ENCODE results near the gene RABEP2.
"Not testable (repeated sequence)": the region's sequence is repeated elsewhere in the genome, so short reads cannot be mapped to it uniquely, and the experiment has no call there.

Gene RABEP2

GRCh38 chr16:28903344-28904042 is 21.5 kb downstream of the RABEP2 start:
- no peak for DNase-seq

- no peak for DNase-seq
These were observed 22.1 kb downstream of the RABEP2 start for GRCh38 chr16:28902909-28903308.

- no peak for DNase-seq
These were observed 23.2 kb downstream of the RABEP2 start for GRCh38 chr16:28901862-28902261.

GRCh38 chr16:28900601-28901000 is 24.4 kb downstream of the RABEP2 start:
- DNase-seq, result no peak

- DNase-seq, result no peak
These were observed 25.0 kb downstream of the RABEP2 start for GRCh38 chr16:28899882-28900590.

GRCh38 chr16:28898942-28899341 is 26.1 kb downstream of the RABEP2 start:
- DNase-seq, result no peak

- DNase-seq, result no peak
These were observed 26.8 kb downstream of the RABEP2 start for GRCh38 chr16:28898266-28898665.

GRCh38 chr16:28897826-28898225 is 27.2 kb downstream of the RABEP2 start:
- DNase-seq, result no peak

GRCh38 chr16:28895609-28896008 is 29.4 kb downstream of the RABEP2 start:
- DNase-seq, result no peak

- no peak for DNase-seq
These were observed 31.7 kb downstream of the RABEP2 start for GRCh38 chr16:28893291-28893690.

GRCh38 chr16:28891964-28892890 is 32.8 kb downstream of the RABEP2 start:
- no peak for DNase-seq

- not testable (repeated sequence) for DNase-seq
These were observed 34.7 kb downstream of the RABEP2 start for GRCh38 chr16:28890355-28890754.

GRCh38 chr16:28886945-28887344 is 38.1 kb downstream of the RABEP2 start:
- no peak for DNase-seq

GRCh38 chr16:28884045-28884444 is 41.0 kb downstream of the RABEP2 start:
- no peak for DNase-seq

- DNase-seq, result no peak
These were observed 41.6 kb downstream of the RABEP2 start for GRCh38 chr16:28883221-28883996.

GRCh38 chr16:28882551-28883160 is 42.4 kb downstream of the RABEP2 start:
- DNase-seq, result peak; percentile 86

GRCh38 chr16:28881565-28881964 is 43.5 kb downstream of the RABEP2 start:
- not testable (repeated sequence) for DNase-seq

GRCh38 chr16:28880955-28881354 is 44.1 kb downstream of the RABEP2 start:
- peak; percentile 7 for DNase-seq

GRCh38 chr16:28880589-28880915 is 44.5 kb downstream of the RABEP2 start:
- no peak for DNase-seq

GRCh38 chr16:28879841-28880588 is 45.0 kb downstream of the RABEP2 start:
- DNase-seq, result peak; percentile 95

- DNase-seq, result no peak
These were observed 45.7 kb downstream of the RABEP2 start for GRCh38 chr16:28879261-28879840.

Measured in eye (tissue), 1 donor.